HPDE6-E6E7 (cell line): Measurements from ENCODE around the gene PXMP4.

Source experiments
- DNase-seq: peaks from one replicate; pipeline ENCODE4 v3.0.0; 2011; ENCODE audit warnings: missing footprints; ENCODE audit errors: extremely low spot score

The PXMP4 gene

DNA sequence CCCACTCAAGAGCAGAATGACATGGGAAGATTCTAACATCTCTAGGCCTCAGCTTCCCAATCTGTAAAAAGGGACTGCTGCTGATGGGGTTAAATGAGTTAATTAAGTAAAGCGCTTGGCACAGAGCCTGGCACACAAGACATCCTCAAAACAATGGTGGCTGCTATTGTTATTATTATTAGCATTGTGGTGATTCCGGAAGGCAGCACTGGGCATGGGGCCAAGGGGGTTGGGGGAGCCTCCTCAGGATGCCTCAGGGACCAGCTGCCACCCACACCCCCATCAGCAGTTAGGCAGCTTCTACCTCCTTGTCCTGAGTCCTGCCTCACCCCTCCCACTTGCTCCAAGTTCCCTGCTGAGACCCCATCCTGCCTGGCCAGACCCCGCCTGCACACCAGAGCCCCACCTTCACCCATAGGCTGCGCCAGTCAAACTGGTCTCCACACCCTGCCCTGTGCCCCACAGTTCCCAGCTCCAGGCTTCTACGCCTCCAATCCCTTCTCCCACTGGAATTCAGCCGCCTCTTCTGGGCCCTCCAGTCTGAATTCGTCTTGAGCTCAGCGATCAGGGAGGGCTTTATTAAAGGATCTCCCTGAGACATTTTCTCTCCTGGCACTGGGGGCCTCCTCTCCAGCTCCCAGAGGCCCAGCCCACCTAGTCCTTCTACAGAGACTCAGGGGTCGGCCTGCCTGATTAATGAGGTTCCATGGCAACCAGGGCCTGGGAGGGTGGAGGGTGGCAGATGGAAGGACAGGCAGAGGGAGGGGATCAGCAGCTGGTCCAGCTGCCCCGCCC lies 35.4 kb downstream of the PXMP4 start:
- DNase-seq, result no peak

DNA sequence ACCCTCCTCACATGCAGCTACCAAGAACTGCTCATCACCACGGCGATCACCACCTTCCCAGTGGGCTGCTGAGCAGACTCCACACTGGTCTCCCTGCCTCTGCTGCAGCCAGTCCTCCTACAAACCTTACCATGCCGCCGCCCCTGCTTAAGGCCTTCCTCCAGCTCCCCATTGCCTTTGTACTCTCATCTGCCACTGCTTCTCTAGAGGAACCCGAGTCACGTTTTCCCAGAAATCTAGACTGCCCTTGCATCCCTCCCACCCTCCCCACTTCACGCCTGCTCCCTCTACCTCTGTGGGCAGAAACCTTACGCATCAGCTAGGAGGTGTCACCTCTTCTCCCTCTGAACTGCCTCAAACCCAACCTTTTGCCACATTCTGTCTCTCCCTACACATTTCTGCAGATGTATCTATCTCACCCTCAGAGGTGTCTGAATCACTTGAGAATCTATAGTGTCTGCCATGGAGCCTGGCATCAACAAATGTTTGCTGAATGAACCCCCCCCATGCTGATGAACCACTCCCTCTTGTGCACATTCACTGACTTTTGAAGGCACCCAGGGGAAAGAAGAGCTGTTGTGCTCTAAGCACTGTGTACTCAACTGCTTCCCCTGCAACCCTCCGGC lies 38.3 kb downstream of the PXMP4 start:
- no peak for DNase-seq

DNA sequence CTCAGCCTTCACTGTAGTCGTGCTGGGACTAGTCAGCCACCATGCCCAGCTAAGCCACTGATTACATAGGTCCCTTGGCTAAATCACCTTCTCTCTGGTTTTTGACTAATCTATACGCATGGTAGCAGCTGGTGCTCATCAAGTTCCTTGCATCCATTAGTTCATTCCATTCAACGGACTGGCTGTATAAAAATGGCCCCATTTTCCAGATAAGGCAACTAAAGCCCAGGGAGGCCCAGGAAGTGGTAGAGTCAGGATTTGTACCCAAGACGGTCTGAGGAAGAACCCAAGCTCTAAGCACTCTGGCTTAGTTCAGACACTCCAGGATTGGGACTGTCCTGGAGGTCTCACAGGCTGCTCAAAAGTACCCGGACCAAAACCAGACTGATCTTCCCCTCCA lies 38.8 kb downstream of the PXMP4 start:
- no peak for DNase-seq

DNA sequence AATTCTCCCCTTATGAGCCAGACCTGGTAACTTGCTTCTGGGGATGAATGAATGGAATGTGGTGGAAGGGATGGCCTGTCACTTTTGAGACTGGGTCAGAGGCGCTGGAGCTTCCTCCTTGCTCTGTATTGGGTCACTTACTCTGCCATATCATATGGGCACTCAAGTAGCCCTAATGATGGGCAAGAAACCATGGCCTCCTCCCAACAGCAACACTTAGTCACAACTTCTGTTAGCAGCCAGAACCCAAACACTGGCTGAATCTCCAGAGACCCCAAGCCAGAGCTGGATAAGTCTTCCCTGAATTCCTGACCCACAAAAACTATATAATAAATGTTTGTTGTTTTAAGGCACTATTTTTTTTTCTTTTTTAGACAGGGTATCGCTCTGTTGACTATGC lies 39.4 kb downstream of the PXMP4 start:
- no peak for DNase-seq

DNA sequence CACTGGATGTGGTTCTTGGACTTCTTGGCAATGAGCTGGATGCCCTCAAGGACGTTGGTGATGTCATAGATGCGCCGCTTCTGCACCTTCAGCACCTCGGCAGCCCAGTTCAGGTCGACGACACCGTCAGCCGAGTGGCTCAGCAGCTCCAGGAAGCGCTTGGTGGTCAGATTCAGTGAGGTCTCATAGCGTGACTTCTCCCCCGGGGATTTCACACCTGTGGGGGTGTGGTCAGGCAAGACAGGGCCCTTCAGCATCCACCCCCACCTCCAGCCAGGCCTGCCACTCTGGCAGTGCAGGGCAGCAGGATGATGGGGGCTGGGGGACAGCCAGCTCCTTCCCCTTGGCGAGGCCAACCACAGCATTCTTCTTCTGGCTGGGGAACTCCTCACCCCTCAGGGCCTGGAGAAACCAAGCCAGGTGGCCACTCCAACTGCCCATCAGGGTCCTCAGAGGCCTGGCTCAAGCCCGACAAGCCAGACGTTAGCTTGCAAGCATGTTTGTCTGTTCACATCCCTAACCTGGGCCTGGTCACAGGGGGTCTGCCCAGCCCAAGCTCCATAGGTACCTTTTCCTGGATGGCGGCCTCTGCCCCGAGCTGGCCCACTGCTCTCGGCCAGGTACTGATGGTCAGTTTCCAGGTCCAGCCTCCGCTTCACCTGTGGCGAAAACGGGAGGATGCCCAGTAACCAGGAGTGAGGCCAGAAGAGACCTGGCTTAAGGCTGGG lies 40.2 kb downstream of the PXMP4 start:
- no peak for DNase-seq

DNA sequence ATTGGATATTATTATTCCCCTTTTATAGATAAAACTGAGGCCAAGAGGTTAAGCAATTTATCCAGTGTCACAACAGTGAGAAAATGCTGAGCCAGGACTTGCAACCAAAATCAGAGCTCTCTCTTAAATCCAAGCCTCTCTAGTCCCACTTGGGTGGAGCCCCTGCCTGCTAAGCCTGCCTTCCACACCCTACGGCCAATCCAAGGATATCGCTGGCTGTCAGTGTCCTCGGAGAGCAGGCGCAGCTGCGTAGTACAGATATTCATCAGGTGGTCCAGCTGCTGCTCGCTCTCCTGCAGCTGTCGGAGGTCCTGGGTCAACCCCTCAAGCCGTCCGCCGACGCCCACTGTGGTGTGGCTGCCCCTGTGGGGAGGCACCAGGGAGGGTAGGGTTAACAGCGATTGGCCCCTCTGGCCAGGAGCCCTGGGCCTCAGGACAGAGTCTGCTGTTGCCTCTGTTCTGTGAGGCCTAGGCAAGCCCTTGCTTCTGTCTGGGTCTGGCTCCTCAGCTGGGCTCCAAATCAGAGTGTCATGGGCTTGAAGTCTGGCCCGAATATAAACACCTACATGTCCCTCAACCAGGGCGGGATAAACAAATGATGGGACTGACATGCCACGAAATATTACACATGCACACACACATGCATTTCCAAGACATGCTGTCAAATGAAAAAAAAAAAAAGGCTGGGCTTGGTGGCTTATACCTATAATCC lies 42.0 kb downstream of the PXMP4 start:
- no peak for DNase-seq

DNA sequence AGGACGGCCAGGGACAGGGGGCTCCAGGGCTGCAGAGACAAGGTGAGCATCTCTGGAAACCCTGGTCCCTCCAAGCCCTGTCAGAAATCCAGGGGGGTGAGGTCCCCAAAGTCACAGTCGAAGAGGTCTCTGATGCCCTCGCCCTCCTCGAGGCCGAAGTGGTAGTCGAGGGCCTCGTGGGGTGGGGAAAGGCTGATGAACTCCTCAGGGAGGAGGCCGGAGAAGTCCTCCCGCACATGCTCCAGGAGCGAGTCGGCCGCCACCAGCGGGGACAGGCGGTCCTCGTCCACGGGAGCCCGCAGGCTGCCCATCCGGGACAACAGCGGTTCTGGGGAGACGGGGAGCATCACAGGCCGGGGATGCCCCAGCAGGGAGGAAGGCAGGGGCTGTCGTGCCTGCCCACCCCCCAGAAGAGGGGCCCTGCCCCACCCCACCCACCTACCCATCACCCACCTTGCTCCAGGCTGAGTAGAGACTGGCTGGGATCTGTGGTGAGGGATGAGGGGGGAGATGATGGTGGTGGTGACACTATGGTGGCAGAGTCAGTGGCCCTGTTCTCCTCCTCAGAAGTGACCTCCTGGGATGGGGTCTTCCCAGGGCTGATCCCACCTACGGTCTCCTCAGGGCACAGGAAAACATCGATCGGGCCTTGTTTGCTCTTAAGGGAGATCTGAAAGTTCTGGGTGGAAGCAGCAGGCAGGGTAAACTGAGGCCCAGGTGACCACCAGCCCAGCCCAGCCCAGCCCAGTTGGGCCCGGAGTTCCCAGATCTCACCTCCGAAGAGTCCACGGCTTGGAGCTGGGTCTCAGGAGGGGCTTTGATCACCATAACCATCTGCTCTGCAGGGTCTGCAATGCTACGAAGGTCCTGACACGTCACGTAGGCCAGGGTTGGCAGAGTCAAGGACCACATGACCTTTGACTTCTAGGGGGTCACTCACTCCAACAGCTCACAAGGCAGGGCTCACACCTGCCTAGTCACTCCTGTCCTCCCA lies 43.2 kb downstream of the PXMP4 start:
- DNase-seq, result no peak

DNA sequence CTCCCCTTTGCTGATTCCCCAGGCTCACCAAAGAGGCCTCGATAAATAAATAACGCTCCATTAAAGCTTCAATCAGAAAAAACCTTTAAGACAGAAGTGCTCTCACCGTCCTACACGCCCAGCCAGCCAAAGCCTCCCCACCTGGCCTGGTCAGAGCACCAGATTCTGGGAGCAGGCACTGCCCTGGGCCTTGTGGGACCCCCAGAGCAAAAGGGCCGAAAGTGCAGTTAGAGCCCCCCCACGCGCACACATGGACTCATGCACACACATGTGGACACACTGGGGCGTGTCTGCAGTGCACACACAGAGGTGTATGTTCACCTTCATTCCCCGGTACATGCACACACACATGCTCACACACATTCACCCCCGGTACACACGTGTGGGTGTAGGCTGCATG lies 44.0 kb downstream of the PXMP4 start:
- no peak for DNase-seq

DNA sequence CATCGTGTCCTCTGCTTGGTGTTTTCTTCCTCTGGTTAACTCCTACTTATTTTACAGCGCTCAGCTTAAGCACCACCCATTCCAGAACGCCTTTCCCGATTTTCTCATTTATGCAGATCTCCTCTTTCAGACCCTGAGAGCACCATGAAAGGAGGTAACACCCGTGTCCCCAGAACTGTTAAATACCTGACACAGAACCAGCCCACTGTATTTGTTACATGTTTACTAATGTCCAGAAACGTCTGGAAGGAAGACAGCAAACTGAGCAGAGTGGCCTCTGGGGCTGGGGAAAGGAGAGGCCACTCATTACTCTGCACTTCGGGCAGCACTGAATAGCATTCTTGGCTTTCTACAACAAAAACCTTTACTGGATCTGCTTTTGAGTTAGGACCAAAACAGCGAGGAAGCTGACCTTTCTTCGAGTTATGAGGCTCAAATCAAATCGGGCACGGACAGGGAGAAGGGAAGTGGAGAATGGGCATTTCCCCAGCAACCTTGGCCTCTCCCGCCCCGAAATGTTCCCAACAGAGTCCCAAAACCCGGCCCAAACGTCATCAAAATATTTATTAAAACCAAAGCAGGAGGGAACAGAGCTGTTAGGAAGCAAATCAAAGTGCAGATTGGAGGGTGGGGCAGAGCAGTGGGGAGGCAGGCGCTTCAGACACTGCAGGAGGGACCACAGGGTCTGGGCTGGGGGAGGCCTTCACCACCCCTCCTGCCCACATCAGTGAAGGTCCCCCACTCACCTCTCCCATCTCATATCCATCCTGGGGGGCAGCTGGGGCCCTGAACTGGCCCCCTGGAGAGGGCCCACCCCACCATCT lies 44.8 kb downstream of the PXMP4 start:
- no peak for DNase-seq

DNA sequence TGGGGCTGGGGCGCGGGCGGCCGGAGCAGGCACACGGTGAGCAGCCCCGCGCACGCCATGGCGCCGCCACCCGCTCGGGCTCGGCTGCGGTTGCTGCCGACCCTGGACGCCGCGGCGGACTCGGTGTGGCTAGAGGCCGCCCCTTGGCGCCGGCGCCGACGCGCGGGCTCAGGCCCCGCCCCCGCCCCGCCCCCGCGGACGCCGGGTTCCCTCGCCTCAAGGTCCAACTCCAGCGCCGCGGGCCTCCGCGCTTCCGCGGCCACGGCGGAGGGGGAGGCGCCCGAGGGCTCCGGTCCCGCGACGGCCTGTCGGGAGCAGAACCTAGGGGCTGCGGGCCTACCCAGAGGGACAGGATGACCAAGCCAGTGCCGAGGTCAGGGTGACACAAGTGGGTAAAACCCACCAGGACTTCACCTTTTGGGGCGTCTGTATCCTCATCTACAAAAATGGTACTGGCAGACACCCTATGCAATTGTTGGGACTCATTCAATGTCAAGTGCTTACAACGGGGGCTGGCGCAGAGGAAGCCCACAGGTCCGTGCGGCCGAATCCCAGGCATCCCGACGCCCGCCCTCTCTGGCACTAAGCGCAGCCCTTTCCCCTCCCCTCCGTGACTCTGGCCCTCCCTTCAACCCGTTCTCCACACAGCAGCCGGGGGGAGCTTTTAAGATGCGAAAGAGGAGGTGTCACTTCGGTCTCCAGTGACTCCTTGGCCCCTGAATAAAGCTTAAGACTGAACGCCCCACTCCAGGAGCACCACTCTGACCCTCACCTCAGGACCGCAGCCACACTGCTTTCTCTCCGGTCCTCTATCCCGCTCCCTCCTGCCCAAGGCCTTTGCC lies 45.6 kb downstream of the PXMP4 start, which contains the start of gene NECAB3:
Gene NECAB3, minus strand, starts transcription at position 135 of the 842 bp plus-strand sequence. Its CDS starts 76 bp downstream, at position 59.
- peak; percentile 93 for DNase-seq

DNA sequence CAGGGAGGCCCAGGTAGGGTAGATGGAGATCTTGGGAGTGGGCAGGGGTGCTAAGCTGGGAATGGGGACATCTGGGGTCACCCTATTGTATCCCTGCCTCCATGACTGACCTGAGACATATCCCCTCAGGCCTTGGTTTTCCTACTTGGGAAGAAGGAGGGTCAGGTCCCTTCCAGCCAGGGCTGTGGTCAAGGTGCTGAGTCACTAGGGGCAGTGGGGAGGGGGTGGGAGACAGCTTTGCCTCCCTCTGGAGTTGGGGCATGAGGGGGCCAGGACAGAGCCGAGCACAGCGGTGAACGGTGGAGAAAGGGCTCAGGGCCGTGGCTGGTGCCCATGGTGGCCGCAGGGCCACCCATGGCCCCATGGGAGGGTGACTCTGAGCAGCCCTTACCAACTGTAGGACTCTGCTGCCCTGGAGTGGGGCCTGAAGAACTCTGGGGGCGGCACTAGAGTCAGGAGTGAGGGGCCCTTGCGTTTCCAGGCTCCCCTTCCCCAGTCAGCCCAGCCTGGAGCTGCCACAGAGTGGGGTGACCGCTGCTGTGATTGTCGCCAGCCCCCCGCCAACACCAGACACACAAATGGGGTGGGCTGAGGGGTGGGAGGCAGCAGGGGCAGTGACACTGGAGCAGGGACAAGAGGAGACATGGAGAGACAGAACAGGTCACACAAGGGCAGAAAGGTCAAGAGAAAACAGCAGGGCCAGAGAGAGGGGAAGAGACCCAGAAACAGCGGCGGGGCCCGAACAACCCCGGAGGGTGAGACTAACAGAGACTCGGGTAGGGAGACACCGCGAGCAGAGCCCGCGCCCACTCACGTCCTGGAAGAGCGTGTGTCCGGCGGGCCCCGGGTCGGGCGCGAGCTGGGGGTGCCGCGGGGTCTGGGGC lies 46.5 kb downstream of the PXMP4 start:
- DNase-seq, result no peak

DNA sequence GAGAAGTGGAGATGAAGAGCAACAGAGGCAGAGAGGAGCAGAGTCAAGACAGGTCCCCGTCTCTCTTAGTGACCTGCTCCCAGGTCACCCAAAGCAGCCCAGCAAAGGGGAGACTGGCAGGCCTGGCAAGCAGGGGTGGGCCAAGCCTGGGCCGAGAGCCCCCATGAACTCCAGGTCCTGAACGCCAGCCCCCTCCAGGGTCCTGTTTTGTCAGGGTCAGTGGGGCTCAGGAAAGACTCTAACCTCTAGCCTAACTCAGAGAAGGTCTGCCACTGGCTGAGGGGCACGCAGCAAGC lies 47.0 kb downstream of the PXMP4 start:
- no peak for DNase-seq

DNA sequence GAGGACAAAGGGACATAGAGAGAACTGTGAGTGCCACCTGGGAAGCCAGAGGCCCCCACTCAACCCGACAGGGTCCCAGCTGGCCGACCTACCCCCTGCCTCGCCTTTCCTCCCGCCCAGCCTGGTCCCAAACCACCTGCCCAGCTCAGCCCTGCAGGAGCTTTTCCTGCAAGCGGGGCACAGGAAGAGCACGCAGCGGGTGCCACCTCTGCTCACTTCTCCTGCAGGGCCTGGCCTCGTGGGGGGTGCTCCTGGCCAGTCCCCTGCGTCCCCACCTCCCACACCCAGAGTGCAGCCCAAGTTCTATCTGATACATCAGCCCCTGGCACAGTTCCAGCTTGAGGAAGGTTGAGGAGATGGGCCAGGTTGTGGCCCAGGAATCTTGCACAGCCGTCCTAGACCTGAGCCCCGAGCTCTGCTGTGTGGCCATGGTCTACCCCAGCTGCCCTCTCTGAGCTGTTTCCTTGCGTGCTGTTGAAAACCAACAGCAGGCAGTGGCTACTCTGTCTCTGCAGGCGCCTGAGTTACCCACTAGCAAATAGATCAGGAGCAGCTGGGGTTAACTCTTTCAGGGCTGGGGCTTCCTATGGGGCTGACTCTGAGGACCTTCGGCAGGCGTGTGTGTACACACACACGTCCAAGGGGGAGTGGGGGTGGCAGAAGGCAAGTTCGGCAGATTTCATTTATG lies 47.5 kb downstream of the PXMP4 start:
- DNase-seq, result no peak

DNA sequence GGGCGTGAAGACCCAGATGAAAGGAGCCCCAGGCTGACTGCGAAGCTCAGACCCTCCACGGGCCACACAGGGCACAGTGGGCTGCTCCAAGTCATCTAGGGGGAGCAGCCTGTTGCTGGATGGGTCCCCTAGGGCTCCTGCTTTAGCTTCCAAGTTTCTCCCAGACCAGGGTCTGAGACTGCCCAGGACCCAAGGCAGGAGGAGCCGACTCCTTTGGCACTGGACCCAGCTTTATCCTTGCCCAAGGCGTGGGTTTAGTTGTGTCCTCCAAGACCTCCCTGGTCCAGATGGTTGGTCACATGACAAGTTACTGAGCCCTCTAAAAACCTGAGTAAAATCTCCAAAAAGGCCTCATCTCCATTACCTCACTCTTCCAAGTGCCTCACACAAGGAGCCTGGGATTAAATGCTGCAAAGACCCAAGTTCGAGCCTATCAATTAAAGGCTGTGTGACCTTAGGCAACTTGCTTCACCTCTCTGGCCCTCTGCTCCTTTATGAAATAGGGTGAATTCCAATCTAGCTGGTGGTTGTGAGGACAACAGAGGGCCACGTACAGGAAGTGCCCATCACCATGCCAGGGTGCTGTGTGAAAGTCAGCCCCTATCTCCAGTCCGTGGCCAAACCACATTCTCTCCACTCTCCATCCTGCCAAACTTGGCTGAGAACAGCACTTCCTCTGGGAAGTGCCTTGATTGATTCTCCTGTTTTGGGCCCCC lies 48.4 kb downstream of the PXMP4 start:
- DNase-seq, result no peak

DNA sequence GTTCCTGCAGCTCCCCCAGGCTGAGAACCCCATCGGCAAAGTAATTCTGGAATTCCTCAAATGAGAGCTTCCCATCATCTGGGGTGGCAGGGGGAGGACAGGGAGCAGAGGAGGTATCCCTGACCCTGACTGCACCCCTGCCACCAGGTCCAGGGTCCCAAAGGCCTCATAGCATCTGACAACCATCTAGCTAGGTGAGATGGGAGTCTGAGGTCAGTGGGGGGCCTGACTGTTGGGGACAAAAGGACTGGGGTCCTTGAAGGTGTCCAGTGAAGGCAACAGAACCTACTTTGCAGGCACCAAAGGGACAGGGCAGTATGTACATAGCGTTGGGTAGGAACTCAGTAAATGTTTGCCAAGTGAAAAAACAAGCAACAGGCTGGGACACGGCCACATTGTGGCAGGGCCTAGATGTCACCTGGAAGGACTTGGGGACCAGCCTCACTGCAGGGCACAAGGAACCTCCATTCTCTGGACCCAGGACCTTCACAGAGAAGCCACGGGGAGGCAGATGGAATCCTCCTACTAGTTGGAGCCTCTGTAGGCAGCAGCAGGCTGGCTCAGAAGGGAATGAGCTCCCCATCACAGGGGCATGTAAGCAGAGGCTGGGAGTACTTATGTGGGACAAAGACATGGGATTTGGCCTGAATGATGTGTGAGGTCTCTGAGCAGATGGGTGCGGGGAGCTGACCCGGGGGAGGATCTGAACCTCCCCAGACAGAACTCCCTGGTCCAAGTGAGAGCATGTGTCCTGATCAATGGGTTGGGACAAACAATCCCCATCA lies 49.2 kb downstream of the PXMP4 start:
- DNase-seq, result no peak
